Measurements from ENCODE around the gene FUT8. TPM values are rescaled to one million over a fixed set of nuclear protein-coding genes. Genes with fewer than 3 reads are reported as not detected.

FUT8 gene
- total RNA-seq, 1 donor from 2014 or later: 181 TPM

GRCh38 chr14:65560340-65561027 lies 148.0 kb downstream of the FUT8 start:
- H3K27ac Mint-ChIP-seq: peak overlapping the region; percentile 9
- intact Hi-C loops (cut with micrococcal nuclease): no loop called here
- H3K4me1 Mint-ChIP-seq (ENCODE audit: low read depth): peaks cover 26% of the 10 kb centered on the region
- H3K27me3 Mint-ChIP-seq (ENCODE audit: insufficient read depth): no peaks in the 10 kb centered on the region
- H3K9me3 Mint-ChIP-seq: peaks cover 10% of the 10 kb centered on the region
- DNase-seq (ENCODE audit: low spot score): no peak
- peaks cover 34% of the 10 kb centered on the region for H3K36me3 Mint-ChIP-seq (ENCODE audit: low read depth)
- H3K4me3 Mint-ChIP-seq: no peak overlapping the region

DNA sequence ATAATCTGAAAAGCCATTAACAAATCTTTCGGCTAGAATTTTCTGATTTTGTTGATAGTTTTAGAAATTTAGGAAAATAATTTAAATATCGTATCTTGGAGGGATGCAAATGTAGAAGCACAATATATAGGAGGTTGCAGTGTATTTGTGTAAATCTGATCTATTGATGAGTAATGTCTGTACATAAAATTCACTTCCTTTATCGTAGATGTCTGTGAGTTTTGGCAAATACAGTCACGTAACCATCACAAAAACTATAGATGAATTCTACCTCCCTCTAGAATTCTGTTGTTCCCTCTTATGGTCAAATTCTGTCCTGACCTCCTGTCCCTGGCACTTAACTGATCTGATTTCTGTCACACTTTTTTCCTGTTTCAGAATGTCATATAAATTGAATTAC lies 151.8 kb downstream of the FUT8 start:
- Mint-ChIP-seq H3K27me3 (ENCODE audit: insufficient read depth) (no peaks in the 10 kb centered on the region), H3K4me3 (no peak overlapping the region), H3K4me1 (ENCODE audit: low read depth) (peaks cover 48% of the 10 kb centered on the region), H3K27ac (no peak overlapping the region), H3K9me3 (peaks cover 10% of the 10 kb centered on the region), H3K36me3 (ENCODE audit: low read depth) (peaks cover 43% of the 10 kb centered on the region)
- intact Hi-C loops (cut with micrococcal nuclease): no loop called here
- DNase-seq (ENCODE audit: low spot score): no peak

GRCh38 chr14:65565948-65566347 lies 153.4 kb downstream of the FUT8 start:
- peaks cover 48% of the 10 kb centered on the region for H3K36me3 Mint-ChIP-seq (ENCODE audit: low read depth)
- peaks cover 57% of the 10 kb centered on the region for H3K4me1 Mint-ChIP-seq (ENCODE audit: low read depth)
- H3K27ac Mint-ChIP-seq: peak overlapping the region; percentile 84
- H3K4me3 Mint-ChIP-seq: no peak overlapping the region
- H3K9me3 Mint-ChIP-seq: peaks cover 10% of the 10 kb centered on the region
- H3K27me3 Mint-ChIP-seq (ENCODE audit: insufficient read depth): no peaks in the 10 kb centered on the region
- no peak for DNase-seq (ENCODE audit: low spot score)
- intact Hi-C loops (cut with micrococcal nuclease): loop anchor here (2.0 to 5.0 kb wide), 3 partner anchors 15 to 71 kb away; no protein-coding TSS in a partner anchor

- Mint-ChIP-seq H3K4me3 (peak overlapping the region; percentile 36), H3K9me3 (peaks cover 10% of the 10 kb centered on the region), H3K27me3 (ENCODE audit: insufficient read depth) (no peaks in the 10 kb centered on the region), H3K27ac (peak overlapping the region; percentile 84), H3K4me1 (ENCODE audit: low read depth) (peaks cover 62% of the 10 kb centered on the region), H3K36me3 (ENCODE audit: low read depth) (peaks cover 46% of the 10 kb centered on the region)
- DNase-seq (ENCODE audit: low spot score): no peak
- intact Hi-C loops (cut with micrococcal nuclease): loop anchor here (2.0 to 5.0 kb wide), 3 partner anchors 16 to 70 kb away; no protein-coding TSS in a partner anchor
Measured at GRCh38 chr14:65566820-65567522, 154.4 kb downstream of the FUT8 start.

GRCh38 chr14:65574611-65575010 lies 162.1 kb downstream of the FUT8 start:
- intact Hi-C loops (cut with micrococcal nuclease): no loop called here
- Mint-ChIP-seq H3K4me1 (ENCODE audit: low read depth) (peaks cover 38% of the 10 kb centered on the region), H3K9me3 (no peaks in the 10 kb centered on the region), H3K27me3 (ENCODE audit: insufficient read depth) (no peaks in the 10 kb centered on the region), H3K4me3 (no peak overlapping the region), H3K36me3 (ENCODE audit: low read depth) (peaks cover 25% of the 10 kb centered on the region), H3K27ac (no peak overlapping the region)
- no peak for DNase-seq (ENCODE audit: low spot score)

- Mint-ChIP-seq H3K4me3 (no peak overlapping the region), H3K36me3 (ENCODE audit: low read depth) (peaks cover 21% of the 10 kb centered on the region), H3K27me3 (ENCODE audit: insufficient read depth) (no peaks in the 10 kb centered on the region), H3K4me1 (ENCODE audit: low read depth) (peaks cover 34% of the 10 kb centered on the region), H3K27ac (peak overlapping the region; percentile 34), H3K9me3 (no peaks in the 10 kb centered on the region)
- intact Hi-C loops (cut with micrococcal nuclease): no loop called here
- DNase-seq (ENCODE audit: low spot score): no peak
Measured at GRCh38 chr14:65575389-65575788, 162.9 kb downstream of the FUT8 start.

DNA sequence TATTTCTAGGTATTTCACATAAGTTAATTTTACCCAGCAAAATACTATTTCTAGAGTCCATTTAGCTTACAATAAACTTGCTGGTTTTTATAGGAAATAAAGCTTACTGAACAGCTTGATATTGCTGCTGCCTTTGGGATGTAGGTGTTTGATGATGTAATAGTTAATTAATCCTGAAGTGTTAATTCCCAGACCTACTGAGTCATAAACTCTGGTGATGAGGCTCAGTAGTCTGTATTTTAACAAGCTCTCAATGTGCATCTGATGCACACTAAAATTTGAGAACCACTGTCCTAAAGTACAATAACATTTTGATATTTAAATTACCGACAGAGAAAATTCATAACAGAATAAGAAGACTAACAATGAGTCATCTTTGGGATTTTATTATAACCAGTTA lies 168.4 kb downstream of the FUT8 start:
- DNase-seq (ENCODE audit: low spot score): no peak
- H3K27me3 Mint-ChIP-seq (ENCODE audit: insufficient read depth): no peaks in the 10 kb centered on the region

GRCh38 chr14:65581378-65581777 lies 168.8 kb downstream of the FUT8 start:
- Mint-ChIP-seq H3K9me3 (no peaks in the 10 kb centered on the region), H3K27me3 (ENCODE audit: insufficient read depth) (no peaks in the 10 kb centered on the region), H3K27ac (no peak overlapping the region), H3K4me1 (ENCODE audit: low read depth) (peaks cover 17% of the 10 kb centered on the region), H3K36me3 (ENCODE audit: low read depth) (peaks cover 6% of the 10 kb centered on the region), H3K4me3 (no peak overlapping the region)
- no peak for DNase-seq (ENCODE audit: low spot score)
- intact Hi-C loops (cut with micrococcal nuclease): no loop called here

More for the DNA sequence above, 168.4 kb downstream of the FUT8 start:
- peaks cover 6% of the 10 kb centered on the region for H3K36me3 Mint-ChIP-seq (ENCODE audit: low read depth)
- no peak overlapping the region for H3K4me3 Mint-ChIP-seq
- peaks cover 20% of the 10 kb centered on the region for H3K4me1 Mint-ChIP-seq (ENCODE audit: low read depth)
- intact Hi-C loops (cut with micrococcal nuclease): no loop called here
- no peaks in the 10 kb centered on the region for H3K9me3 Mint-ChIP-seq
- H3K27ac Mint-ChIP-seq: no peak overlapping the region

GRCh38 chr14:65581799-65582198 lies 169.3 kb downstream of the FUT8 start:
- intact Hi-C loops (cut with micrococcal nuclease): no loop called here
- no peak overlapping the region for H3K4me3 Mint-ChIP-seq
- no peaks in the 10 kb centered on the region for H3K27me3 Mint-ChIP-seq (ENCODE audit: insufficient read depth)
- H3K4me1 Mint-ChIP-seq (ENCODE audit: low read depth): peaks cover 16% of the 10 kb centered on the region
- no peak for DNase-seq (ENCODE audit: low spot score)
- no peak overlapping the region for H3K27ac Mint-ChIP-seq
- H3K36me3 Mint-ChIP-seq (ENCODE audit: low read depth): peaks cover 6% of the 10 kb centered on the region
- no peaks in the 10 kb centered on the region for H3K9me3 Mint-ChIP-seq

- intact Hi-C loops (cut with micrococcal nuclease): no loop called here
- Mint-ChIP-seq H3K36me3 (ENCODE audit: low read depth) (peaks cover 9% of the 10 kb centered on the region), H3K9me3 (no peaks in the 10 kb centered on the region), H3K27me3 (ENCODE audit: insufficient read depth) (no peaks in the 10 kb centered on the region), H3K27ac (no peak overlapping the region), H3K4me3 (no peak overlapping the region), H3K4me1 (ENCODE audit: low read depth) (peaks cover 19% of the 10 kb centered on the region)
- no peak for DNase-seq (ENCODE audit: low spot score)
Measured at GRCh38 chr14:65585216-65585615, 172.7 kb downstream of the FUT8 start.

- Mint-ChIP-seq H3K36me3 (ENCODE audit: low read depth) (peaks cover 9% of the 10 kb centered on the region), H3K9me3 (no peaks in the 10 kb centered on the region), H3K4me3 (no peak overlapping the region), H3K27me3 (ENCODE audit: insufficient read depth) (no peaks in the 10 kb centered on the region), H3K4me1 (ENCODE audit: low read depth) (peaks cover 14% of the 10 kb centered on the region), H3K27ac (peak overlapping the region; percentile 35)
- intact Hi-C loops (cut with micrococcal nuclease): no loop called here
- DNase-seq (ENCODE audit: low spot score): no peak
Measured at GRCh38 chr14:65588426-65589140, 176.1 kb downstream of the FUT8 start.

DNA sequence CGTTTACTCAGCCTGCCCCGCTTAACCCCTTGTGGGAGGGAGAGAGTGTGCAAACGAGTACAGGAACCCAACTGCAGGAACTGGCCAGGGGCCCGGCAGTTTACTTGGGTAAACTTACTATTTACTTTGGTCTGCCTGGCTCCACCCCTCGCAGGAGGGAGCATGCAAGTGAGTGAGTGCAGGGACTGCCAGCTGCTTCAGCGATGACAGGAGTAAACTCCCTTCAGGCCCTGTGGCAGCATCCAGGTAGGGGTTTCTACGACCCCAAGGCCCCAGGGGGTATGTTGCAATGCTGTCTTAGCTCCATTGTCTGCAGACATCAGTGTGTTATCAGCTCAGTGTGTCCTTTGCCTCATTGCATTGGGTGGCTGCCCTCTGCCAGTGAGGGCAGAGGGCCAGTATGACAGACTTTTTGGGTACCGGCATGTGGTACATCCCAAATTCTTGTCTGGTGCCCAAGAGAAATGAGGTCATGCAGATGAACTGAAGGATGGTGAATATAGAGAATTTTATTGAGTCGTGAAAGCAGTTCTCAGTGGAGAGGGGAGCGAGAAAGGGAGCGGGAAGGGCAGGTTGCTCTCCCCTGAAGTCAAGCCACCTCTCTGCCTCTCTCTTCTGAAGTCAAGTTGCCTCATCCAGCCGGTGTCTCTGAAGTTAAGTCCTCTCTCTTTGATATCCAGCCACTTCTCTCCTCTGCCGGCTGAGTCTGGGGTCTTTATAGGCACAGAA lies 181.8 kb downstream of the FUT8 start:
- intact Hi-C loops (cut with micrococcal nuclease): no loop called here
- Mint-ChIP-seq H3K27ac (no peak overlapping the region), H3K27me3 (ENCODE audit: insufficient read depth) (no peaks in the 10 kb centered on the region), H3K36me3 (ENCODE audit: low read depth) (peaks cover 3% of the 10 kb centered on the region), H3K9me3 (no peaks in the 10 kb centered on the region), H3K4me1 (ENCODE audit: low read depth) (no peaks in the 10 kb centered on the region), H3K4me3 (no peak overlapping the region)
- no peak for DNase-seq (ENCODE audit: low spot score)
